PFSK-1 (cell line): ENCODE data around the gene CDKN1A.

Experiments
- FOXP2 ChIP-seq: optimal IDR thresholded peaks from 2 replicates; pipeline ENCODE3; 2011; ENCODE audit warnings: borderline replicate concordance, control low read depth, inconsistent platforms; ENCODE audit not compliant: insufficient read depth; ENCODE audit errors: extremely low read length, extremely low read depth
- POLR2AphosphoS5 ChIP-seq: IDR thresholded peaks from 2 replicates; pipeline ENCODE4 v1.6.1; 2012; ENCODE audit warnings: low read depth, mild to moderate bottlenecking, control low read depth, low read length, moderate library complexity
- SIN3A ChIP-seq: IDR thresholded peaks from 2 replicates; pipeline ENCODE4 v1.6.1; 2012; ENCODE audit warnings: mild to moderate bottlenecking, low read length, moderate library complexity, borderline replicate concordance; ENCODE audit not compliant: insufficient read depth
- TAF1 ChIP-seq: IDR thresholded peaks from 2 replicates; pipeline ENCODE4 v1.6.1; 2012; ENCODE audit warnings: low read length, control low read depth, borderline replicate concordance; ENCODE audit not compliant: insufficient read depth
- TF ChIP-seq, protein P1 (sequence below), 2 experiments: IDR thresholded peaks; 2 replicates each; pipeline versions ENCODE4 v1.6.1 to v1.8.0; 2011 to 2012; ENCODE audit warnings: low read depth in 2 of 2, low read length in 2 of 2, control low read depth in 1 of 2, inconsistent platforms in 1 of 2, mild to moderate bottlenecking in 1 of 2, moderate library complexity in 1 of 2; ENCODE audit not compliant: insufficient read depth in 1 of 2

Gene CDKN1A

GRCh38 chr6:36734486-36735060 lies 56.1 kb downstream of the CDKN1A start:
- TF ChIP-seq POLR2AphosphoS5 (no peak), SIN3A (no peak), TAF1 (no peak), FOXP2 (no peak)
- TF ChIP-seq, protein P1, sequence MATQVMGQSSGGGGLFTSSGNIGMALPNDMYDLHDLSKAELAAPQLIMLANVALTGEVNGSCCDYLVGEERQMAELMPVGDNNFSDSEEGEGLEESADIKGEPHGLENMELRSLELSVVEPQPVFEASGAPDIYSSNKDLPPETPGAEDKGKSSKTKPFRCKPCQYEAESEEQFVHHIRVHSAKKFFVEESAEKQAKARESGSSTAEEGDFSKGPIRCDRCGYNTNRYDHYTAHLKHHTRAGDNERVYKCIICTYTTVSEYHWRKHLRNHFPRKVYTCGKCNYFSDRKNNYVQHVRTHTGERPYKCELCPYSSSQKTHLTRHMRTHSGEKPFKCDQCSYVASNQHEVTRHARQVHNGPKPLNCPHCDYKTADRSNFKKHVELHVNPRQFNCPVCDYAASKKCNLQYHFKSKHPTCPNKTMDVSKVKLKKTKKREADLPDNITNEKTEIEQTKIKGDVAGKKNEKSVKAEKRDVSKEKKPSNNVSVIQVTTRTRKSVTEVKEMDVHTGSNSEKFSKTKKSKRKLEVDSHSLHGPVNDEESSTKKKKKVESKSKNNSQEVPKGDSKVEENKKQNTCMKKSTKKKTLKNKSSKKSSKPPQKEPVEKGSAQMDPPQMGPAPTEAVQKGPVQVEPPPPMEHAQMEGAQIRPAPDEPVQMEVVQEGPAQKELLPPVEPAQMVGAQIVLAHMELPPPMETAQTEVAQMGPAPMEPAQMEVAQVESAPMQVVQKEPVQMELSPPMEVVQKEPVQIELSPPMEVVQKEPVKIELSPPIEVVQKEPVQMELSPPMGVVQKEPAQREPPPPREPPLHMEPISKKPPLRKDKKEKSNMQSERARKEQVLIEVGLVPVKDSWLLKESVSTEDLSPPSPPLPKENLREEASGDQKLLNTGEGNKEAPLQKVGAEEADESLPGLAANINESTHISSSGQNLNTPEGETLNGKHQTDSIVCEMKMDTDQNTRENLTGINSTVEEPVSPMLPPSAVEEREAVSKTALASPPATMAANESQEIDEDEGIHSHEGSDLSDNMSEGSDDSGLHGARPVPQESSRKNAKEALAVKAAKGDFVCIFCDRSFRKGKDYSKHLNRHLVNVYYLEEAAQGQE (IDR thresholded peaks at IDR 0.05; ENCODE audit: insufficient read depth in 1 of 2, low read depth in 2 of 2, low read length in 2 of 2), result no peak

GRCh38 chr6:36735110-36736071 lies 56.9 kb downstream of the CDKN1A start:
- TF ChIP-seq TAF1 (no peak), SIN3A (no peak), POLR2AphosphoS5 (no peak), FOXP2 (no peak)
- TF ChIP-seq, protein P1 (IDR thresholded peaks at IDR 0.05; ENCODE audit: insufficient read depth in 1 of 2, low read depth in 2 of 2, low read length in 2 of 2), result no peak
